DOHH2 (cell line): Measurements from ENCODE around the gene TMEM263.

Experiments
- CTCF ChIP-seq: fragments of 200-600 bp; sonication (generic); IDR thresholded peaks from one replicate; pipeline ENCODE4 v1.5.1; 2014; ENCODE audit warnings: antibody characterized with exemption, mild to moderate bottlenecking, low read depth, low read length; ENCODE audit not compliant: poor library complexity, severe bottlenecking
- EZH2phosphoT487 ChIP-seq: fragments of 200-600 bp; sonication (generic); IDR thresholded peaks from 2 replicates; pipeline ENCODE4 v1.6.1; 2017; ENCODE audit warnings: borderline replicate concordance, mild to moderate bottlenecking, antibody characterized with exemption, low read length, moderate library complexity, mixed read lengths

DNA sequence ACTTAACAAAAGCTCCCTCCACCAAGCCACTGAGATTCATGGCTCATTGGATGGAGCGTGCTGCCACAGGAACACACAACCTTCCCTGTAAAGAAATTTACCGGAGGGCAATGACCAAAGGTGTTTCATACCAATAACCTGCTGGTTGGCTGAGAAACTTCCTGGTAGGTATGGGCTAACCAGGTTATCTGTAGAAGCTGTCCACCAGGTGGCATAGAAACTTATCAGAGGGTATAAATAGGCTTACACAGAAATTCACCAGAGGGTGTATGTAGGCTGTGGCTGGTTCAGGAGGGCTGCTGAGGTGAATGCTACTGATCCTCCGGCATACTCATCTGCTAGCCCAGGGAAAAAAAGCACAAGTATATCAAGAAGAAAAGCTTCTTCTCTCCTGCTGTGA is 58.3 kb downstream of the TMEM263 start:
- TF ChIP-seq CTCF (no peak), EZH2phosphoT487 (no peak)
